ENCODE measurements around the gene GOLGA1.
A peak's percentile ranks its signal among the peaks of the same experiment; 100 is the strongest.
"Not testable (repeated sequence)": the region's sequence is repeated elsewhere in the genome, so short reads cannot be mapped to it uniquely, and the experiment has no call there.

GOLGA1 gene

GRCh38 chr9:124946167-124946566 lies 5.3 kb upstream of the GOLGA1 start:
- Histone ChIP-seq H3K27ac (no peak overlapping the region), H3K9ac (ENCODE audit: insufficient read length) (no peak overlapping the region), H3K9me3 (ENCODE audit: low read depth, low read length) (no peaks in the 10 kb centered on the region), H3K4me3 (no peak overlapping the region), H3K36me3 (ENCODE audit: insufficient read depth, low read length) (no peaks in the 10 kb centered on the region)
- no peak for DNase-seq (ENCODE audit: low read depth, low spot score)
- TF ChIP-seq EZH2 (IDR thresholded peaks at IDR 0.05) (no peak), FOXP2 (optimal IDR thresholded peaks at IDR 0.05; ENCODE audit: control extremely low read depth, extremely low read length, insufficient read depth) (no peak), POLR2AphosphoS5 (IDR thresholded peaks at IDR 0.05; ENCODE audit: borderline replicate concordance, low read depth, low read length) (no peak)

- H3K27ac ChIP-seq: no peak overlapping the region
- H3K9ac ChIP-seq (ENCODE audit: insufficient read length): peak overlapping the region; percentile 94
- no peak for DNase-seq (ENCODE audit: low read depth, low spot score)
- peak overlapping the region; percentile 92 for H3K4me3 ChIP-seq
- H3K9me3 ChIP-seq (ENCODE audit: low read depth, low read length): no peaks in the 10 kb centered on the region
- H3K36me3 ChIP-seq (ENCODE audit: insufficient read depth, low read length): no peaks in the 10 kb centered on the region
- TF ChIP-seq FOXP2 (optimal IDR thresholded peaks at IDR 0.05; ENCODE audit: control extremely low read depth, extremely low read length, insufficient read depth) (no peak), POLR2AphosphoS5 (IDR thresholded peaks at IDR 0.05; ENCODE audit: borderline replicate concordance, low read depth, low read length) (no peak)
Observed at GRCh38 chr9:124941679-124942561, 1.0 kb upstream of the GOLGA1 start.

GRCh38 chr9:124940521-124940893 lies 376 bp downstream of the GOLGA1 start:
- H3K4me3 ChIP-seq: peak overlapping the region; percentile 92
- peak overlapping the region; percentile 66 for H3K27ac ChIP-seq
- DNase-seq (ENCODE audit: low read depth, low spot score): no peak
- H3K36me3 ChIP-seq (ENCODE audit: insufficient read depth, low read length): no peaks in the 10 kb centered on the region; the same call in 1 of the 2 replicates
- no peak for TF ChIP-seq EZH2 (IDR thresholded peaks at IDR 0.05)
- no peak for TF ChIP-seq POLR2AphosphoS5 (IDR thresholded peaks at IDR 0.05; ENCODE audit: borderline replicate concordance, low read depth, low read length)
- no peak for TF ChIP-seq FOXP2 (optimal IDR thresholded peaks at IDR 0.05; ENCODE audit: control extremely low read depth, extremely low read length, insufficient read depth)
- H3K9me3 ChIP-seq (ENCODE audit: low read depth, low read length): no peaks in the 10 kb centered on the region
- peak overlapping the region; percentile 94 for H3K9ac ChIP-seq (ENCODE audit: insufficient read length)

GRCh38 chr9:124939944-124940343 lies 939 bp downstream of the GOLGA1 start:
- H3K27ac ChIP-seq: no peak overlapping the region

GRCh38 chr9:124934290-124934689 lies 6.6 kb downstream of the GOLGA1 start:
- Histone ChIP-seq H3K9ac (ENCODE audit: insufficient read length) (no peak overlapping the region), H3K9me3 (ENCODE audit: low read depth, low read length) (no peaks in the 10 kb centered on the region), H3K36me3 (ENCODE audit: insufficient read depth, low read length) (peaks cover 17% of the 10 kb centered on the region), H3K4me3 (no peak overlapping the region), H3K27ac (no peak overlapping the region)
- DNase-seq (ENCODE audit: low read depth, low spot score): no peak
- TF ChIP-seq FOXP2 (optimal IDR thresholded peaks at IDR 0.05; ENCODE audit: control extremely low read depth, extremely low read length, insufficient read depth): no peak

More at GRCh38 chr9:124939944-124940343, 939 bp downstream of the GOLGA1 start:
- TF ChIP-seq FOXP2 (optimal IDR thresholded peaks at IDR 0.05; ENCODE audit: control extremely low read depth, extremely low read length, insufficient read depth) (no peak), EZH2 (IDR thresholded peaks at IDR 0.05) (no peak), POLR2AphosphoS5 (IDR thresholded peaks at IDR 0.05; ENCODE audit: borderline replicate concordance, low read depth, low read length) (no peak)
- no peaks in the 10 kb centered on the region; the same call in 1 of the 2 replicates for H3K36me3 ChIP-seq (ENCODE audit: insufficient read depth, low read length)
- H3K9ac ChIP-seq (ENCODE audit: insufficient read length): peak overlapping the region; percentile 94
- DNase-seq (ENCODE audit: low read depth, low spot score): no peak
- peak overlapping the region; percentile 92 for H3K4me3 ChIP-seq
- no peaks in the 10 kb centered on the region for H3K9me3 ChIP-seq (ENCODE audit: low read depth, low read length)

- Histone ChIP-seq H3K4me3 (no peak overlapping the region), H3K36me3 (ENCODE audit: insufficient read depth, low read length) (peaks cover 25% of the 10 kb centered on the region), H3K9me3 (ENCODE audit: low read depth, low read length) (no peaks in the 10 kb centered on the region), H3K9ac (ENCODE audit: insufficient read length) (no peak overlapping the region), H3K27ac (no peak overlapping the region)
- no peak for DNase-seq (ENCODE audit: low read depth, low spot score)
- TF ChIP-seq EZH2 (IDR thresholded peaks at IDR 0.05) (no peak), FOXP2 (optimal IDR thresholded peaks at IDR 0.05; ENCODE audit: control extremely low read depth, extremely low read length, insufficient read depth) (no peak), POLR2AphosphoS5 (IDR thresholded peaks at IDR 0.05; ENCODE audit: borderline replicate concordance, low read depth, low read length) (no peak)
Observed at GRCh38 chr9:124932333-124932732, 8.6 kb downstream of the GOLGA1 start.

GRCh38 chr9:124929464-124929863 lies 11.4 kb downstream of the GOLGA1 start:
- DNase-seq (ENCODE audit: low read depth, low spot score): no peak
- H3K4me3 ChIP-seq: no peak overlapping the region
- no peak overlapping the region for H3K27ac ChIP-seq
- TF ChIP-seq EZH2 (IDR thresholded peaks at IDR 0.05): no peak
- TF ChIP-seq POLR2AphosphoS5 (IDR thresholded peaks at IDR 0.05; ENCODE audit: borderline replicate concordance, low read depth, low read length): no peak
- no peaks in the 10 kb centered on the region for H3K9me3 ChIP-seq (ENCODE audit: low read depth, low read length)
- H3K36me3 ChIP-seq (ENCODE audit: insufficient read depth, low read length): peaks cover 25% of the 10 kb centered on the region
- H3K9ac ChIP-seq (ENCODE audit: insufficient read length): no peak overlapping the region

- TF ChIP-seq EZH2 (IDR thresholded peaks at IDR 0.05): no peak
- no peak for TF ChIP-seq FOXP2 (optimal IDR thresholded peaks at IDR 0.05; ENCODE audit: control extremely low read depth, extremely low read length, insufficient read depth)
- no peak for TF ChIP-seq POLR2AphosphoS5 (IDR thresholded peaks at IDR 0.05; ENCODE audit: borderline replicate concordance, low read depth, low read length)
- Histone ChIP-seq H3K36me3 (ENCODE audit: insufficient read depth, low read length) (peaks cover 21% of the 10 kb centered on the region), H3K9me3 (ENCODE audit: low read depth, low read length) (no peaks in the 10 kb centered on the region), H3K4me3 (no peak overlapping the region), H3K9ac (ENCODE audit: insufficient read length) (no peak overlapping the region), H3K27ac (no peak overlapping the region)
- no peak for DNase-seq (ENCODE audit: low read depth, low spot score)
Observed at GRCh38 chr9:124928116-124928515, 12.8 kb downstream of the GOLGA1 start.

GRCh38 chr9:124920394-124920793 lies 20.5 kb downstream of the GOLGA1 start:
- peaks cover 22% of the 10 kb centered on the region; the same call in 1 of the 2 replicates for H3K36me3 ChIP-seq (ENCODE audit: insufficient read depth, low read length)
- not testable (repeated sequence) for H3K9me3 ChIP-seq (ENCODE audit: low read depth, low read length); H3K4me3 ChIP-seq; H3K9ac ChIP-seq (ENCODE audit: insufficient read length); DNase-seq (ENCODE audit: low read depth, low spot score); H3K27ac ChIP-seq

Measured in SK-N-MC (cell line).